ENCODE results near the gene METTL8.
"Not testable (repeated sequence)": the region's sequence is repeated elsewhere in the genome, so short reads cannot be mapped to it uniquely, and the experiment has no call there.

METTL8 gene

DNA sequence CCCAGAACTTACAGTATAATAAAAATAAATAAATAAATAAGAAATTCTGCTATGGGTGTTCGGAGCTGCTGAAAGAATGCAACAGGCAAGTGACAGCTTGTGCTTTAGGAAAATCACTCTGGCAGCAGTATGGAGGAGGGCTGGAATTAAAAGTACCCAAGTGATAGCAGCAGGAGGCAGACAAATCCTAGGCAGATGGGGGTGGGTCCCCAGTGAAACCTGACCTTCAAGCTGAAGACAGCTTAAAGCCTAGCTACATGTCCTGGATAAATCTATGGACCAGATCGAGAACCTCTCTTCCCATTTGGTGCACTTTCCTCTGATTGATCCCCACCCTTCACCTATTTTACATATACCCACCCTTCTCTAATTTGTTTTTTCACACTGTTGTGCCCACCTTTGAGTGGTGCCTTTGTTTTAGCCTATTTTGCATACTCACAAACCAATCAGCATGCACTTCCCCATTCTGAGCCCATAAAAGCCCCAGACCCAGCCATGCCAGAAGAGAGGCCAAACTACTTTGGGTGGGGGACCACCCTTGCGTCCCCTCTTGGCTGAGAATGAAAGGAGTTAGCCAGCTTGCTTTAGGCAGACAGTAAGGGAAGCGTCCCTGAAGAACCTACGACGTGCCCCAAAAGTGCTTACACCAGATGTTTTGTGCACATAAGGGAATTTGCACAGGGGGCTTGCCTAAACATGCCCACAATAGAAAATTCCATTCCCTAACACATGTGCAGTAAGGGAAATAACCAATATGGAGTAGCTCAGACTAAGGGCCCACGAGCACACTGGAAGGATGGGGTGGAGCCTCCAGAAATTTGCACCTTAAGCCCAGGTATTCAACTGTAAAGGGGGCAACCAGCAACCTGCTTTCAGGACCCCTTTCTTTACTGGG, 3.0 kb downstream of the METTL8 start:
- TF ChIP-seq, protein P1, sequence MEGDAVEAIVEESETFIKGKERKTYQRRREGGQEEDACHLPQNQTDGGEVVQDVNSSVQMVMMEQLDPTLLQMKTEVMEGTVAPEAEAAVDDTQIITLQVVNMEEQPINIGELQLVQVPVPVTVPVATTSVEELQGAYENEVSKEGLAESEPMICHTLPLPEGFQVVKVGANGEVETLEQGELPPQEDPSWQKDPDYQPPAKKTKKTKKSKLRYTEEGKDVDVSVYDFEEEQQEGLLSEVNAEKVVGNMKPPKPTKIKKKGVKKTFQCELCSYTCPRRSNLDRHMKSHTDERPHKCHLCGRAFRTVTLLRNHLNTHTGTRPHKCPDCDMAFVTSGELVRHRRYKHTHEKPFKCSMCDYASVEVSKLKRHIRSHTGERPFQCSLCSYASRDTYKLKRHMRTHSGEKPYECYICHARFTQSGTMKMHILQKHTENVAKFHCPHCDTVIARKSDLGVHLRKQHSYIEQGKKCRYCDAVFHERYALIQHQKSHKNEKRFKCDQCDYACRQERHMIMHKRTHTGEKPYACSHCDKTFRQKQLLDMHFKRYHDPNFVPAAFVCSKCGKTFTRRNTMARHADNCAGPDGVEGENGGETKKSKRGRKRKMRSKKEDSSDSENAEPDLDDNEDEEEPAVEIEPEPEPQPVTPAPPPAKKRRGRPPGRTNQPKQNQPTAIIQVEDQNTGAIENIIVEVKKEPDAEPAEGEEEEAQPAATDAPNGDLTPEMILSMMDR (conservative IDR thresholded peaks at IDR 0.05; ENCODE audit: low read depth, low read length) = no peak
- H3K4me3 ChIP-seq (ENCODE audit: low read depth, low read length) = no peak overlapping the region
- no peak for DNase-seq (ENCODE audit: low read depth)

- DNase-seq (ENCODE audit: low read depth); H3K4me3 ChIP-seq (ENCODE audit: low read depth, low read length): not testable (repeated sequence)
Measured at GRCh38 chr2:171422710-171423495, 10.9 kb downstream of the METTL8 start.

GRCh38 chr2:171420728-171421563, 12.8 kb downstream of the METTL8 start:
- H3K4me3 ChIP-seq (ENCODE audit: low read depth, low read length) = no peak overlapping the region
- no peak for DNase-seq (ENCODE audit: low read depth)
- TF ChIP-seq, protein P1 (conservative IDR thresholded peaks at IDR 0.05; ENCODE audit: low read depth, low read length) = no peak

DNA sequence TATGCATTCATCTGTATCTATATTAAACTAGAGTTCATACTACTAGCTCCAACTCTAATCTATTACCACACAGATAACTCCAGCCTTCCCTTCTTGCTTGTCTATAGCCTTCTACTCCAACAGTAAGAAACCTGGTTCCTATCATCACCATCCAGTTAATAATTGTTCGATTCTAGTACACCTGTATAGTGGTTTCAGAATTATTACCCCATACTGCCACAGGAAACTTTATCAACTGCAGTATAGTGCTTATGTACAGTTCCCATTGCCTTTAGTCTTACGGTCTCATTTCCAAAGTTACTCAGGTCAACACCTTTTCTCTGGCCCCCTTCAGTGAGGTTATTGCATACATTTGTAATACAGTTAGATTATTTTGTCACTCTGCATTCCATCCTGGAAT, 14.5 kb downstream of the METTL8 start:
- TF ChIP-seq, protein P1 (conservative IDR thresholded peaks at IDR 0.05; ENCODE audit: low read depth, low read length) = no peak
- H3K4me3 ChIP-seq (ENCODE audit: low read depth, low read length) = no peak overlapping the region
- DNase-seq (ENCODE audit: low read depth) = no peak

DNA sequence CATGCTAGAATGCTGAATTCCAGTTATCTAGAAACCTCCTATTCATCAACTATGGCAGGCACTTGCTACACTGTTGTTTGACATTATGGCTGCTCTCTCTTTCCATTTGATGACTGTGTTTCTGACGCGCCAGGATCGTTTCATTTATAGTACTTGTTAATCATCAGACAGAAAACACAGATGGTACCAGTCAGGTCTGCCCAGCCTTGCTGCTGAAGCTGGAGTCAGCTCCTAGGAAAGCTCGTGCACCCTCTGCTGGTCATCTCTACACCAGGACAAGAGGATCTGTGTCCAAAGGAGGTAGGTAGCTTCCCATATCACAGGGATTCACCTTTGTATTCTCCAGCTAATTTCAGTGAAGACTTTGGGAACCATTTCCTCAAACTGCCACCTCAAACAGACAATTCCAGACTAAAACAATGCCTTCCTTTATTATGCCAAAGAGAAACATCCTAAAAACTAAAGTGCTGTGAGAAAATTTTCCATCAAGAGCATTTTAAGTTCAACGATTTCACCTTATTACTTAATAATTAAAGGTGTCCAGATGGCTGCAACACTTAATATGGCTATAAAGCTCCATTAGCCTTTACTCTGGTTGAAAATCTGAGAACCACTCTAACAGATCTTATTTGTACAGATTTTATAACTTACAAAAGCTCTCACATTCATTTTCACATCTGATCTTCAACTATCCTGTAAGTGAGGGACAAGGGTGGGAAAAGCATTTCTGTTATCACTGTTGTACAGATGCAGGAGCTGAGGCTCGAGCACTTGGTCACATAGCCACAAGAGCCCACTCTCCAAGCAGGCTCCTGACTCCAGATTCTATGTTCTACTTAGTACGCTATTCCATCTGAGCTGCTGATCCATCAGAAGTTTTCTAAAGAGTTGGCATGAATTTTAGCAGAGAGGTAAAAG, 17.5 kb downstream of the METTL8 start:
- DNase-seq (ENCODE audit: low read depth) = peak; percentile 98
- TF ChIP-seq, protein P1 (conservative IDR thresholded peaks at IDR 0.05; ENCODE audit: low read depth, low read length) = peak; percentile 98
- no peak overlapping the region for H3K4me3 ChIP-seq (ENCODE audit: low read depth, low read length)

DNA sequence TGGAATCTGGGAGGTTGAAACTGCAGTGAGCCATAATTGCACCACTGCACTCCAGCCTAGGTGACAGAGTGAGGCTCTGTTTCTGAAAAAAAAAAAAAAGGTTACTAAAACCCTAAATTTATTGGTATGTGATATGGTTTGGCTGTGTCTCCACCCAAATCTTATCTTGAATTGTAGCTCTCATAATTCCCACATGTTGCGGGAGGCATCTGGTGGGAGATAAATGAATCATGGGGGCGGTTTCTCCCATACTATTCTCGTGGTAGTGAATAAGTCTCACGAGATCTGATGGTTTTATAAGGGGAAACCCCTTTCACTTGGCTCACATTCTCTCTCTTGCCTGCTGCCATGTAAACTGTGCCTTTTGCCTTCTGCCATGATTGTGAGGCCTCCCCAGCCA, 19.1 kb downstream of the METTL8 start:
- DNase-seq (ENCODE audit: low read depth); H3K4me3 ChIP-seq (ENCODE audit: low read depth, low read length): not testable (repeated sequence)

GRCh38 chr2:171412571-171413175, 21.1 kb downstream of the METTL8 start:
- TF ChIP-seq, protein P1 (conservative IDR thresholded peaks at IDR 0.05; ENCODE audit: low read depth, low read length) = no peak
- no peak overlapping the region for H3K4me3 ChIP-seq (ENCODE audit: low read depth, low read length)
- DNase-seq (ENCODE audit: low read depth) = peak; percentile 38
